Hematopoietic multipotent progenitor cell treated with erythropoietin and hydrocortisone succinate and interleukin-3 and kit ligand, for 17 days (in vitro differentiated cells): ENCODE measurements around the gene TEX14.
"Not testable (repeated sequence)": the region's sequence is repeated elsewhere in the genome, so short reads cannot be mapped to it uniquely, and the experiment has no call there.

Source experiments
- DNase-seq: peaks from one replicate; pipeline ENCODE4 v3.0.0-alpha.2; 2015; ENCODE audit warnings: low spot score

Gene TEX14

GRCh38 chr17:58658804-58659713, 32.8 kb downstream of the TEX14 start:
- peak; percentile 83 for DNase-seq

GRCh38 chr17:58657962-58658803, 33.7 kb downstream of the TEX14 start:
- not testable (repeated sequence) for DNase-seq

- DNase-seq = no peak
Observed at GRCh38 chr17:58648236-58648635, 43.6 kb downstream of the TEX14 start.

- DNase-seq = no peak
Observed at GRCh38 chr17:58643147-58643546, 48.7 kb downstream of the TEX14 start.

- no peak for DNase-seq
Observed at GRCh38 chr17:58641887-58642311, 49.9 kb downstream of the TEX14 start.

- no peak for DNase-seq
Observed at GRCh38 chr17:58640202-58640601, 51.6 kb downstream of the TEX14 start.

- DNase-seq = no peak
Observed at GRCh38 chr17:58639681-58640080, 52.2 kb downstream of the TEX14 start.

- DNase-seq = no peak
Observed at GRCh38 chr17:58637011-58637570, 54.8 kb downstream of the TEX14 start.

- DNase-seq = no peak
Observed at GRCh38 chr17:58632324-58633314, 59.2 kb downstream of the TEX14 start.

GRCh38 chr17:58631523-58632323, 60.1 kb downstream of the TEX14 start:
- peak; percentile 93 for DNase-seq

- no peak for DNase-seq
Observed at GRCh38 chr17:58630883-58631522, 60.8 kb downstream of the TEX14 start.

GRCh38 chr17:58626905-58627304, 64.9 kb downstream of the TEX14 start:
- DNase-seq = no peak

- no peak for DNase-seq
Observed at GRCh38 chr17:58624751-58625150, 67.1 kb downstream of the TEX14 start.

GRCh38 chr17:58621174-58621573, 70.7 kb downstream of the TEX14 start:
- DNase-seq = no peak

GRCh38 chr17:58618336-58618735, 73.5 kb downstream of the TEX14 start:
- no peak for DNase-seq

- no peak for DNase-seq
Observed at GRCh38 chr17:58617563-58617962, 74.3 kb downstream of the TEX14 start.

- no peak for DNase-seq
Observed at GRCh38 chr17:58615768-58616659, 75.8 kb downstream of the TEX14 start.

- DNase-seq = no peak
Observed at GRCh38 chr17:58614859-58615459, 76.9 kb downstream of the TEX14 start.

GRCh38 chr17:58611331-58611730, 80.5 kb downstream of the TEX14 start:
- DNase-seq = no peak
